Pancreas (tissue), 10 donors: ENCODE measurements around the gene SPATA2. TPM values are rescaled to one million over a fixed set of nuclear protein-coding genes. Genes with fewer than 3 reads are reported as not detected.
"Not testable (repeated sequence)": the region's sequence is repeated elsewhere in the genome, so short reads cannot be mapped to it uniquely, and the experiment has no call there.

Source experiments
- ATAC-seq, 4 donors: fragments of 200-7000 bp; cut with Tn5 transposase; one replicate each; pipeline versions ENCODE4 v1.8.0 to v1.9.1; 2020; ENCODE audit warnings: mild to moderate bottlenecking in 4 of 4, moderate library complexity in 4 of 4
- DNase-seq, 6 donors: peaks; one replicate each; pipeline ENCODE4 v3.0.0-alpha.2; 2020
- FAIRE-seq: peaks from 2 replicates; lab custom pipeline; 2012; peaks lifted over from hg19 to GRCh38; lab: Jason Lieb, UNC
- H3K27ac ChIP-seq, 4 donors: fragments of 200-600 bp; sonication (generic); 1 replicate in 3 of 4; 2 replicates in 1 of 4; pipeline versions ENCODE4 v1.5.0 to v1.8.0; 2020
- H3K27me3 ChIP-seq, 4 donors: fragments of 200-600 bp; one replicate each; pipeline ENCODE4 v1.8.0; 2021
- H3K36me3 ChIP-seq, 3 donors: fragments of 200-600 bp; sonication (generic) in 1 of 3; one replicate each; pipeline versions ENCODE4 v1.5.0 to v1.8.0; 2020 to 2021
- H3K4me1 ChIP-seq, 3 donors: fragments of 200-600 bp; one replicate each; pipeline ENCODE4 v1.8.0; 2021
- H3K4me3 ChIP-seq, 4 donors: fragments of 200-600 bp; sonication (generic) in 2 of 4; one replicate each; pipeline versions ENCODE4 v1.5.0 to v1.8.0; 2020 to 2021
- H3K9me3 ChIP-seq, 4 donors: fragments of 200-600 bp; one replicate each; pipeline ENCODE4 v1.8.0; 2021
- CTCF ChIP-seq, 4 donors: fragments of 200-600 bp; sonication (generic) in 3 of 4; IDR thresholded peaks; one replicate each; pipeline versions ENCODE4 v1.5.0 to v1.8.0; 2021; ENCODE audit warnings: antibody characterized with exemption in 4 of 4
- WGBS, 2 donors: extraction: QIAGEN DNeasy Blood & Tissue Kit; methylation state at CpG; one replicate each; pipeline ENCODE4 v1.1.7; 2013; 5-methylcytosine and 5-hydroxymethylcytosine counted together
- intact Hi-C, 3 donors: fragments of 100-400 bp; cut with DNase I; formaldehyde crosslinking; loops; one replicate each; pipeline versions ENCODE4 v1.11.1 to v1.14.2; 2022
- polyA plus RNA-seq, 2 donors: library from polyadenylated mRNA; stranded (reverse); fragments of 200-250 nt; gene quantifications; one replicate each; pipeline ENCODE4 v1.2.3, GENCODE V29; 2013
- total RNA-seq, 6 donors: library from RNA; stranded (reverse); fragmentation: NEBNext Ultra II Directional in 4 of 6; extraction: Animal tissue kit (Norgen Biotek cat#: 25700) in 4 of 6; gene quantifications; one replicate each; pipeline versions ENCODE4 v1.2.1 to v1.2.4, GENCODE V29; 2021 to 2023
- donor health status: healthy with polysubstance abuse.
- donor health status: DM: no; HTN: no; CAD: no; lungs with moderate emphysema.
- donor health status: DM: no; HTN: no; CAD: no.
- donor health status: control.
- donor health status: control.
- donor health status: Bipolar disorder and iron deficiency.
- donor health status: DM: yes; HTN: yes; CAD: no.
- donor health status: DM: no; HTN: no; CAD: no.
- donor health status: DM: no; HTN: no; CAD: no.
- donor health status: DM: yes; HTN: yes; CAD: no.

SPATA2 gene
- total RNA-seq (1 to 10 TPM; 3.9 to 7.0 (median 4.6) TPM), polyA plus RNA-seq (1 to 10 TPM; 4.0 to 5.8 TPM)

GRCh38 chr20:49915380-49916145, at the start of gene SPATA2:
Gene SPATA2, minus strand, starts transcription at chr20:49915529. Its CDS starts 7,039 bp downstream, at chr20:49908490.
- Histone ChIP-seq H3K4me1 (peaks cover 0 to 17% (median 10%) of the 10 kb centered on the region in 3 donors), H3K4me3 (peak within 1 kb of the TSS; percentile 99 to 100 (median 100)), H3K27ac (peak within 1 kb of the TSS; percentile 99 to 100 (median 100)), H3K27me3 (no peaks in the 10 kb centered on the region), H3K9me3 (no peaks in the 10 kb centered on the region), H3K36me3 (no peaks in the 10 kb centered on the region)
- peak; percentile 94 to 99 (median 96) for DNase-seq
- TF ChIP-seq CTCF (IDR thresholded peaks at IDR 0.05), result no peak
- peak; percentile 87 to 94 (median 88) for ATAC-seq
- WGBS, 2 donors, result 0% methylated on average over 59 to 69 of the region's 69 CpGs
- intact Hi-C loops, result no loop called here
- FAIRE-seq, result no peak

GRCh38 chr20:49961413-49961812, 46.1 kb upstream of the SPATA2 start:
- H3K36me3 ChIP-seq, result no peaks in the 10 kb centered on the region
- intact Hi-C loops, result no loop called here
- no peaks in the 10 kb centered on the region for H3K4me1 ChIP-seq
- FAIRE-seq (no peak), ATAC-seq (no peak), DNase-seq (no peak)
- no peak overlapping the region for H3K4me3 ChIP-seq
- H3K27ac ChIP-seq, result no peak overlapping the region
- H3K27me3 ChIP-seq, result no peaks in the 10 kb centered on the region
- TF ChIP-seq CTCF (IDR thresholded peaks at IDR 0.05), result no peak
- 87 to 93% methylated on average over 4 of the region's 4 CpGs for WGBS, 2 donors
- no peaks in the 10 kb centered on the region for H3K9me3 ChIP-seq

GRCh38 chr20:49957089-49957938, 42.0 kb upstream of the SPATA2 start:
- H3K36me3 ChIP-seq, result peaks cover 0 to 26% (median 6%) of the 10 kb centered on the region in 3 donors
- 82 to 83% methylated on average over 12 of the region's 12 CpGs for WGBS, 2 donors
- intact Hi-C loops, H3K4me1 ChIP-seq, ATAC-seq, H3K4me3 ChIP-seq, H3K27ac ChIP-seq, FAIRE-seq, H3K27me3 ChIP-seq, H3K9me3 ChIP-seq: not testable (repeated sequence)
- DNase-seq, result peak in 3 of 6 donors; percentile 53 to 68 (median 64)

- H3K4me3 ChIP-seq, result no peak overlapping the region
- FAIRE-seq (no peak), ATAC-seq (no peak), DNase-seq (peak in 1 of 6 donors; percentile 64)
- WGBS, 2 donors, result 91 to 93% methylated on average over 18 of the region's 18 CpGs
- peaks cover 0 to 32% (median 12%) of the 10 kb centered on the region in 3 donors for H3K36me3 ChIP-seq
- H3K4me1 ChIP-seq, result no peaks in the 10 kb centered on the region
- no peak for TF ChIP-seq CTCF (IDR thresholded peaks at IDR 0.05)
- intact Hi-C loops, result no loop called here
- no peak overlapping the region for H3K27ac ChIP-seq
- H3K9me3 ChIP-seq, result no peaks in the 10 kb centered on the region
- no peaks in the 10 kb centered on the region for H3K27me3 ChIP-seq
Observed at GRCh38 chr20:49956689-49957088, 41.4 kb upstream of the SPATA2 start.

GRCh38 chr20:49955830-49956396, 40.6 kb upstream of the SPATA2 start:
- H3K36me3 ChIP-seq, result peaks cover 0 to 38% (median 16%) of the 10 kb centered on the region in 3 donors
- H3K27ac ChIP-seq, H3K9me3 ChIP-seq, H3K4me1 ChIP-seq, H3K4me3 ChIP-seq, ATAC-seq, intact Hi-C loops, FAIRE-seq, H3K27me3 ChIP-seq: not testable (repeated sequence)
- peak in 1 of 6 donors; percentile 13 for DNase-seq
- 90 to 91% methylated on average over 12 of the region's 12 CpGs for WGBS, 2 donors
